ENCODE data around the gene ACTL9.
"Not testable (repeated sequence)": the region's sequence is repeated elsewhere in the genome, so short reads cannot be mapped to it uniquely, and the experiment has no call there.

ACTL9 gene

DNA sequence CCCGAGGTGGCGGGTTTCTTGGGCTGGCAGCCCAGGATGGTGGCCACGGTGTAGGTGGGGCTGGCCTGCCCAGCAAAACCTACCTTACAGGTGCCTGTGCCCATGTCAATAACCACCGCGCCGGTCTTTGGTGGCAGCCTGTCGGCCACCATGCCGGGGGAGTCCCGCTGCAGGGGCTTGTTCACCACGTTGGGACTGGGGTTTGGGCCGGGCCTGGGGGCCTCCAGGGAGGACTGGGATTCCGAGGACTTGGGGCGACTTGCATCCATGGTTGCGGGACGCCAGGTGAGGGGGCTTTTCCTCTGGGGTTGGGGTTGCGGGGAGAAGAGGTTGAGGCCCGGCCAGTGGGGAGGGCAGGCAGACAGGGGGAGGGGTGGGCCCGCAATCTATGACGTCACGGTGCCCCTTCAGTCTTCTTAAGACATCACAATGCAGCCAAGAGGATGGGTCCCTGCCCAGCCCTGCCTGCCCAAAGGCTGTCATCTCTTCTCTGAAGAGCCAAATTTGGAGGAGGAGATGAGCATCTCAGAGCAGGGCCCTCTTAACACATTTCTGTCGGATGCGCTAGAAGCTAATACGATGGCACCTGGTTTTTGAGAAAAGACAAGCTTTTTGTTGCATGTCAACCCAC is at the start of gene ACTL9:
ACTL9 (minus strand) TSS at position 363 of the 631 bp plus-strand sequence; CDS start at position 269, 94 bp downstream.
- DNase-seq (ENCODE audit: insufficient read length, low spot score) = no peak
- no peak for FAIRE-seq

GRCh38 chr19:8739291-8740065 is 40.9 kb upstream of the ACTL9 start:
- FAIRE-seq; DNase-seq (ENCODE audit: insufficient read length, low spot score): not testable (repeated sequence)

DNA sequence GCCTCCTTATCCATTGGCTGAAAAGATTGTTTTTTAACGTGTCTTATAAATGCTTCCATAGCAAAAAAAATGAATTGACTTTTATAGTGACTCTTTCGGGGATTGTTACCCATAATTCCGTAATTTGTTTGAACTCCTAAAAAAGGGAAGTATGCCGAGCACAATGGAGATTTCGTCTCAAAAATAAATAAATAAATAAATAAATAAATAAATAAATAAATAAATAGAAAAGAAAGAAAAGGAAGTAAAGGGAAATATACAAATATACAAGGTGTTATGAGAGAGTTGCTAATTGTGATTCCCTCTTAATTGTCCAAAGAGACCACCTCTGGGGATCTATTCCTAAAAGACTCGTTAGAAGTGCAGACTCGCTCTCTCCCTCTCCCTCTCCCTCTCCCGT is 39.8 kb upstream of the ACTL9 start:
- DNase-seq (ENCODE audit: insufficient read length, low spot score) = no peak
- FAIRE-seq = no peak

DNA sequence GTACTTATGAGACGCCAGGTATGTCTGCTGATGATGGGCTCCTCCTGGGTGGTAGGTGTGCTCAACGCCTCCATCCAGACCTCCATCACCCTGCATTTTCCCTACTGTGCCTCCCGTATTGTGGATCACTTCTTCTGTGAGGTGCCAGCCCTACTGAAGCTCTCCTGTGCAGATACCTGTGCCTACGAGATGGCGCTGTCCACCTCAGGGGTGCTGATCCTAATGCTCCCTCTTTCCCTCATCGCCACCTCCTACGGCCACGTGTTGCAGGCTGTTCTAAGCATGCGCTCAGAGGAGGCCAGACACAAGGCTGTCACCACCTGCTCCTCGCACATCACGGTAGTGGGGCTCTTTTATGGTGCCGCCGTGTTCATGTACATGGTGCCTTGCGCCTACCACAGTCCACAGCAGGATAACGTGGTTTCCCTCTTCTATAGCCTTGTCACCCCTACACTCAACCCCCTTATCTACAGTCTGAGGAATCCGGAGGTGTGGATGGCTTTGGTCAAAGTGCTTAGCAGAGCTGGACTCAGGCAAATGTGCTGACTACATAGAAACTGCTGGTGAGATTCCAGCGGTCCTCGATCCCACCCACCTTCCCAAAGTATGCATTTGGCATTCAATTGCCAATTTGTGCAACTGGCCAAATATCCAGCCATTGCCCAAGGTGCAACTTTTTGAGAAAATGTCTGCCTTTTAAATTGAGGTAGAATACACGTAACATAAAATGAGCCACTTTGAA is 33.0 kb upstream of the ACTL9 start:
- DNase-seq (ENCODE audit: insufficient read length, low spot score) (no peak), FAIRE-seq (no peak)

DNA sequence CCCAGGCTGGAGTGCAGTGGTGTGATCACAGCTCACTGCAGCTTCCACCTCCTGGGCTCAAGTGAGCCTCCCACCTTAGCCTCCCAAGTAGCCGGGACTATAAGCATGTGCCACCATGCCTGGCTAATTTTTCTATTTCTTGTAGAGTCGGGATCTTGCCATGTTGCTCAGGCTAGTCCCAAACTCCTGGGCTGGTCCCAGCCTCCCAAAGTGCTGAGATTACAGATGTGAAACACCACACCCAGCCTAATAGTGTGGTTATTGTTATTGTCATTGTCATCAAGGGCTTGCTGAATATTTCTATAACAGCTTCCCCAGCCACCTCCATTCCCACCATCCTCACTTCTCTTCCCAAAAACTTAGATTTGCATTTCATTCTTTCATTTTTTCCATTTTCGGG is 25.7 kb upstream of the ACTL9 start:
- no peak for FAIRE-seq

GRCh38 chr19:8722032-8722431 is 23.4 kb upstream of the ACTL9 start:
- FAIRE-seq = no peak
- no peak for DNase-seq (ENCODE audit: insufficient read length, low spot score)

More for the DNA sequence above, 25.7 kb upstream of the ACTL9 start:
- no peak for DNase-seq (ENCODE audit: insufficient read length, low spot score)

DNA sequence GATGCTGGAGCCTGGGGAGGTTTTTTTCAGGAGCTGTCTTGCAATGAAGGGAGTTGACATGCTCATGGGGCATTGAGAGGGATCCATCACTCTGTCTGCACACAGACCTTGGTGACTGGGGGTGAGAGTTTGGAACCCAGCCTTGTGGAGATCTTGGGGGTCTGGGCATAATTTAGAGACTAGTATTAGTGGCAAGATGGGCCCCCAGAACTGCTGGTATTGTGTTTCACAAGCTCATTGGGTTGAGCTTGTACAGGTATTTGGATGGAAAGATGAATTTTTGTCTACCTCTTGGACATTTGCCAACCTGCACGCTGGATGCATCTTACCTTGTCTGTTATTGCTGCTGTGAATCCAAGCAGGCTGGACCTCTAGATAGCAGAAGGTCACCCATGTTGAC is 22.7 kb upstream of the ACTL9 start, which contains the start of gene OR2Z1:
OR2Z1 (plus strand) TSS at position 301 of the 400 bp plus-strand sequence. CDS start 9,395 bp downstream, outside the sequence.
- no peak for DNase-seq (ENCODE audit: insufficient read length, low spot score)
- no peak for FAIRE-seq

- not testable (repeated sequence) for FAIRE-seq; DNase-seq (ENCODE audit: insufficient read length, low spot score)
Observed at GRCh38 chr19:8710337-8710736, 11.7 kb upstream of the ACTL9 start.

DNA sequence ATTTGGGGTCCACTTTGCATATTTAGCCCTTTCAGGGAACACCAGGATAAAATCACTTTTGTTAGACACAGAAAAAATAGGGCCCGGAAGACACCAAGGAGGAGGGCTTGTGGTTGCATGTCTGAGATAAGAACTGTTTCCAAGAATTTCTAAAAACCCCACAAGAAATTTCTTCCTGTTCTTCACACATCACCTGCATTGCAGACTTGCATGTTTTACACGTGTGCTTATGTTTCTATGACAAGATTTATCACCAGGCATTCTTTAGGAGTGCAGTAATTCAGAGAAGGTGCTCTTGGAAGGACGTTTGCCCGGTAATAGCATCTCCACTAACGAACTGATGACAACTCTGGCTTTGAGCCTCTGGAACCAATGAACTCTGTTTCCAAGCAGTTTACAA is 7.1 kb upstream of the ACTL9 start:
- FAIRE-seq (no peak), DNase-seq (ENCODE audit: insufficient read length, low spot score) (no peak)

DNA sequence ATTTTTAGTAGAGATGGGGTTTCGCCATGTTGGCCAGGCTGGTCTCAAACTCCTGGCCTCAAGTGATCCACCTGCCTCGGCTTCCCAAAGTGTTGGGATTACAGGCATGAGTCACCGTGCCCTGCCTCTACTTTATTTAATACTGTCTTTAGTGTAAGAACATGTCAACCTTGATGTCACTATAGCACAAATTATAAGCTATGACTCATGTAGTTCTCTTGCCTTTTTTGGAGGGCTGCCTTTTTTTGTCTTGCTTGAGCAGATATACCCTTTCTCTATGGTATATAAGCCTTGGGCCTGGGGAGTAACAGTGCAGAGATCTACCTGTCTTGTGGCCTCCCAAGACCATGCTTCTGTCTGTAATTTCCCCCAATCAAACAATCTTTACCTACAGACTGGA is 6.7 kb upstream of the ACTL9 start:
- DNase-seq (ENCODE audit: insufficient read length, low spot score); FAIRE-seq: not testable (repeated sequence)

- FAIRE-seq = no peak
- no peak for DNase-seq (ENCODE audit: insufficient read length, low spot score)
Observed at GRCh38 chr19:8703223-8703622, 4.6 kb upstream of the ACTL9 start.

GRCh38 chr19:8702350-8702749 is 3.8 kb upstream of the ACTL9 start:
- DNase-seq (ENCODE audit: insufficient read length, low spot score) (no peak), FAIRE-seq (no peak)

- FAIRE-seq (no peak), DNase-seq (ENCODE audit: insufficient read length, low spot score) (no peak)
Observed at GRCh38 chr19:8700956-8701355, 2.4 kb upstream of the ACTL9 start.

DNA sequence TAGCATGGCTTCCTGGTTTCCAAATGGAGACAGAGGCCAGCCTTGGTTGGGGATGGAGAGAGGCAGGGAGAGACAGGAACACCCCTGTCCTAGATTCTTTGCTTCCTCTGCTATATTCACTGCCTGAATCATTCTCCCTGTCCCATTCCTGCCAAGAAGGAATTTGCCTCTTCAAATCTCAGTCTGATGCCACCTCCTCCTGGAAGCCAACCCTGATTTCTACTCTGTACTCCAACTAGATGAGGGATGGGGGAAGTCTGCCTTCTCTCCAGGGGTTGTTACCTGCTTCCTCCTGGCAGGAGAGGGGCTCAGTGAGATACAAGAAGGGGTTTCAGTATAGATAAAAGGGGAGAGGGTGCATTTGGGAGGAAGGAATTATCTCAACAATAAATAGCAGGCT is 1.3 kb upstream of the ACTL9 start:
- DNase-seq (ENCODE audit: insufficient read length, low spot score) (no peak), FAIRE-seq (no peak)

GRCh38 chr19:8697671-8698432 is 743 bp downstream of the ACTL9 start:
- DNase-seq (ENCODE audit: insufficient read length, low spot score) = no peak
- no peak for FAIRE-seq

DNA sequence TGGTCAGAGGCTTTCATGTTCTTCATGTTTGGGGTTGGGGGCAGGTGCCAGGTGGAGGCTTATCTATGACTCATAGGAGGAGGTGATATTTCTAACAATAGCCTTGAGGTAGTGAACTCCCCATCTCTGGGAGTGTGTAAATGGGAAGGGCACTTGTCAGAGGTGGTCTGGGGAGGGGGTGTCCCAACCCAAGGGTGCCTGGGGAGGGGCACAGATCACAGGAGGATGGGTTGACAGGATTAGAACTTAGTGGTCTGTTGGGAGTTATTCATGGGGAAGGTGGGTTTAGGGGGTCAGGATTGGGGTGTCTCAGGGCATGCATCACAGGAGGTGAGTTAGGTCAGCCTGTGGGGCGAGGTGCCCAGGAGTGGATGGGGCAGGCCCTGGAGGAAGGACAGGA is 1.6 kb downstream of the ACTL9 start:
- DNase-seq (ENCODE audit: insufficient read length, low spot score) (no peak), FAIRE-seq (no peak)

DNA sequence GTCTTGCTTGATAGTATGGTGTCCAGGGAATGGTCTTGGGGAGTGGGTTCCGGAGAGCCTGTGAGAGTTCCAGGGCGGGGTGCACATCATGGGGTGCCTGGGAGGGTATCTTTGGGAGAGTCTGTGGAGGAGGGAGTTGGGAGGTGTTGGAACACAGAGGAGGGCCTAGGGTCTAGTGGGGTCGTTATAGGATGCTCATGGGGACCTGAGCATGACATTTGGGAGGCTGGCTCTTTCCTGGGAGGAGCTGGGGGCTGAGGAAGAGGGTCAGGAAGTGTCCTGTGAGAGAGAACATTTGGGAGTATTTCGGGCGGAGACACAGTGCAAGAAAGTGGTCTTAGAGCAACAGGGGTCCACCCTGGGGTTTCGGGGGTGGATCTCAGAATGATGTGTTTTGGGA is 2.7 kb downstream of the ACTL9 start:
- no peak for DNase-seq (ENCODE audit: insufficient read length, low spot score)
- FAIRE-seq = no peak

- DNase-seq (ENCODE audit: insufficient read length, low spot score) (no peak), FAIRE-seq (no peak)
Observed at GRCh38 chr19:8695501-8695900, 3.1 kb downstream of the ACTL9 start.

DNA sequence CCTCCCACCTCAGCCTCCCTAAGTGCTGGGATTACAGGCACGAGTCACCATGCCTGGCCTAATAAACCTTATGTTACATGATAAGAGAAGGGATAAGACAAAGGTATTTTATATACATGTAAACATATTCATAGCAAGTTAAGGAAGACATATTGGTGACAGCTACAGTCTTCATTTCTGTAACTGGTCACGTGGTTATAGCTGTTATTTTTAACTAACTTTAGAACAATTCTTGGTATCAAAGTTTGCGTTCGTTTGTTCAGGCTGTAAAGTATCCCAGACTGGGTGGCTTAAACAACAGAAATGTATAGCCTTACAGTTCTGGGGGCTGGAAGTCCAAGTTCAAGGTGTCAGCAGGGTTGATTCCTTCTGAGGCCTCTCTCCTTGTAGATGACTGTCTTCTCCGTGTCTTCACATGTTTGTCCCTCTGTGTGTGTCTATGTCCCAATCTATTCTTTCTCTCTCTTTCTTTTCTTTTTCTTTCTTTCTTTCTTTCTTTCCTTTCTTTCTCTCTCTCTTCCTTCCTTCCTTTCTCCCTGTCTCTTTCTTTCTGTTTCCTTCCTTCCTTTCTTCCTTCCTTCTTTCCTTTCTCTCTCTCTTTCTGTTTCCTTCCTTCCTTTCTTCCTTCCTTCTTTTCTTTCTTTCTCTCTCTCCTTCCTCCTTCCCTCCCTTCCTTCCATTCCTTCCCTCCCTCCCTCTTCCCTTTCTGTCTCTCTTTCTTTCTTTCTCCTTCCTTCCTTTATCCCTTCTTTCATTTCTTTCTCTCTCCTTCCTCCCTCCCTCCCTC is 7.6 kb downstream of the ACTL9 start:
- no peak for DNase-seq (ENCODE audit: insufficient read length, low spot score)
- no peak for FAIRE-seq

GRCh38 chr19:8688930-8689329 is 9.7 kb downstream of the ACTL9 start:
- FAIRE-seq = no peak
- DNase-seq (ENCODE audit: insufficient read length, low spot score) = no peak
